GM04503 (cell line): ENCODE results near the gene FAM168B.

Experiments
- DNase-seq: peaks from one replicate; pipeline ENCODE4 v3.0.0-alpha.2; 2012; ENCODE audit warnings: low read depth

Gene FAM168B

GRCh38 chr2:131039908-131040660, 53.2 kb downstream of the FAM168B start:
- DNase-seq: no peak

GRCh38 chr2:131039535-131039907, 53.7 kb downstream of the FAM168B start:
- no peak for DNase-seq

- no peak for DNase-seq
Observed at GRCh38 chr2:131039101-131039440, 54.2 kb downstream of the FAM168B start.

- DNase-seq: no peak
Observed at GRCh38 chr2:131038258-131039100, 54.8 kb downstream of the FAM168B start.

- no peak for DNase-seq
Observed at GRCh38 chr2:131037398-131038257, 55.6 kb downstream of the FAM168B start.

- no peak for DNase-seq
Observed at GRCh38 chr2:131036696-131037397, 56.4 kb downstream of the FAM168B start.

GRCh38 chr2:131036269-131036668, 57.0 kb downstream of the FAM168B start:
- no peak for DNase-seq

- no peak for DNase-seq
Observed at GRCh38 chr2:131035826-131036231, 57.4 kb downstream of the FAM168B start.

- no peak for DNase-seq
Observed at GRCh38 chr2:131035112-131035825, 58.0 kb downstream of the FAM168B start.

- no peak for DNase-seq
Observed at GRCh38 chr2:131034122-131035051, 58.9 kb downstream of the FAM168B start.

- no peak for DNase-seq
Observed at GRCh38 chr2:131033786-131034121, 59.5 kb downstream of the FAM168B start.

- no peak for DNase-seq
Observed at GRCh38 chr2:131032393-131032836, 60.8 kb downstream of the FAM168B start.

- no peak for DNase-seq
Observed at GRCh38 chr2:131031875-131032274, 61.4 kb downstream of the FAM168B start.

- no peak for DNase-seq
Observed at GRCh38 chr2:131031431-131031841, 61.8 kb downstream of the FAM168B start.

- no peak for DNase-seq
Observed at GRCh38 chr2:131030478-131030971, 62.7 kb downstream of the FAM168B start.

- no peak for DNase-seq
Observed at GRCh38 chr2:131029812-131030211, 63.4 kb downstream of the FAM168B start.

GRCh38 chr2:131027566-131028528, 65.4 kb downstream of the FAM168B start:
- DNase-seq: no peak

- DNase-seq: no peak
Observed at GRCh38 chr2:131026919-131027318, 66.3 kb downstream of the FAM168B start.

GRCh38 chr2:131023758-131024157, 69.5 kb downstream of the FAM168B start:
- DNase-seq: no peak
